Ishikawa (cell line): ENCODE results near the gene SIRT3.

Experiments used
- CEBPB ChIP-seq: IDR thresholded peaks from 2 replicates; pipeline ENCODE4 v1.6.1; 2012
- CREB1 ChIP-seq: IDR thresholded peaks from 2 replicates; pipeline ENCODE4 v1.6.1; 2012; ENCODE audit warnings: low read depth
- EGR1 ChIP-seq: IDR thresholded peaks from 2 replicates; pipeline ENCODE4 v1.6.1; 2012
- EP300 ChIP-seq: IDR thresholded peaks from 2 replicates; pipeline ENCODE4 v1.6.1; 2012; ENCODE audit warnings: borderline replicate concordance
- FOXM1 ChIP-seq: IDR thresholded peaks from 2 replicates; pipeline ENCODE4 v1.6.1; 2012; ENCODE audit warnings: low read depth, borderline replicate concordance
- NFIC ChIP-seq: IDR thresholded peaks from 2 replicates; pipeline ENCODE4 v1.6.1; 2012
- RAD21 ChIP-seq: IDR thresholded peaks from 2 replicates; pipeline ENCODE4 v1.6.1; 2012; ENCODE audit warnings: low read depth
- TAF1 ChIP-seq: IDR thresholded peaks from 2 replicates; pipeline ENCODE4 v1.6.1; 2012; ENCODE audit warnings: low read depth, mild to moderate bottlenecking
- TCF12 ChIP-seq: IDR thresholded peaks from 2 replicates; pipeline ENCODE4 v1.6.1; 2012; ENCODE audit warnings: low read depth
- TEAD4 ChIP-seq: IDR thresholded peaks from 2 replicates; pipeline ENCODE4 v1.6.1; 2012
- YY1 ChIP-seq: IDR thresholded peaks from 2 replicates; pipeline ENCODE4 v1.6.1; 2012; ENCODE audit warnings: low read depth
- ZBTB7A ChIP-seq: IDR thresholded peaks from 2 replicates; pipeline ENCODE4 v1.6.1; 2012; ENCODE audit warnings: low read depth
- TF ChIP-seq, protein P1 (sequence below): IDR thresholded peaks from 2 replicates; pipeline ENCODE4 v1.6.1; 2012
- TF ChIP-seq, protein P2 (sequence below): IDR thresholded peaks from 2 replicates; pipeline ENCODE4 v1.6.1; 2012
- TF ChIP-seq, protein P3 (sequence below): IDR thresholded peaks from 2 replicates; pipeline ENCODE4 v1.6.1; 2012; ENCODE audit warnings: low read depth, mild to moderate bottlenecking

The SIRT3 gene

DNA sequence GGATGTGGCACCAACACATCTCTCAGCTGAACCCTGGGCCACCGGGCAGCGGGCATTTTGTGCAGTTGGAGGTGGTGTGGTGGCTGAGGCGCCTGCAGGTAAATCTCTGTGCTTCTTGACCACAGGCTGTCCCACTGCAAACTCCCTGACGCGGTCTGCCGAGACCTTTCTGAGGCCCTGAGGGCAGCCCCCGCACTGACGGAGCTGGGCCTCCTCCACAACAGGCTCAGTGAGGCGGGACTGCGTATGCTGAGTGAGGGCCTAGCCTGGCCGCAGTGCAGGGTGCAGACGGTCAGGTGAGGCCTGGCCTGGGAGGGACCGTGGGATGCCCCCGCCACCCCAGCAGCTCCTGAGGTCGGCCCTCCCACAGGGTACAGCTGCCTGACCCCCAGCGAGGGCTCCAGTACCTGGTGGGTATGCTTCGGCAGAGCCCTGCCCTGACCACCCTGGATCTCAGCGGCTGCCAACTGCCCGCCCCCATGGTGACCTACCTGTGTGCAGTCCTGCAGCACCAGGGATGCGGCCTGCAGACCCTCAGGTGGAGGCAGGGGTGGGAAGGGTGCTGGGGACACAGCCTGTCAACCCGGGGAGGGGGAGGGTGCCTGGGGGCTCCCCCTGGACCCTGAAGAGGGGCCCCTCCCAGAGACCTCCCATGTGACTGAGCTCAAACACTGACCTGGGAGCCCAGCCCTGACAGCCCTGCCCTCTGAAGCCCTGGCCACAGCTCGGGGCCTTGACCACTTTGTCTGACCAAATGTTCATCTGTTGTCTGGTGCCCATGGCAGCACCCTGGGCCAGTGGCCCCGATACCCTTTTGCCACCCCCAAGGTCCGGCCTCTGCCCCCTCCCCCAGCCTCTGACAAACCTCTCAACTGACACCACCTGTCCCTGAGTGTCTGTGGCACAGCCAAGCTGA, 48.2 kb upstream of the SIRT3 start:
- no peak for TF ChIP-seq YY1
- TF ChIP-seq CEBPB, result no peak
- no peak for TF ChIP-seq TAF1
- TF ChIP-seq, protein P1, sequence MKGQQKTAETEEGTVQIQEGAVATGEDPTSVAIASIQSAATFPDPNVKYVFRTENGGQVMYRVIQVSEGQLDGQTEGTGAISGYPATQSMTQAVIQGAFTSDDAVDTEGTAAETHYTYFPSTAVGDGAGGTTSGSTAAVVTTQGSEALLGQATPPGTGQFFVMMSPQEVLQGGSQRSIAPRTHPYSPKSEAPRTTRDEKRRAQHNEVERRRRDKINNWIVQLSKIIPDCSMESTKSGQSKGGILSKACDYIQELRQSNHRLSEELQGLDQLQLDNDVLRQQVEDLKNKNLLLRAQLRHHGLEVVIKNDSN, result no peak
- TF ChIP-seq TCF12, result no peak
- TF ChIP-seq EP300, result no peak
- TF ChIP-seq RAD21, result no peak
- no peak for TF ChIP-seq FOXM1
- no peak for TF ChIP-seq TEAD4
- no peak for TF ChIP-seq ZBTB7A
- TF ChIP-seq, protein P2, sequence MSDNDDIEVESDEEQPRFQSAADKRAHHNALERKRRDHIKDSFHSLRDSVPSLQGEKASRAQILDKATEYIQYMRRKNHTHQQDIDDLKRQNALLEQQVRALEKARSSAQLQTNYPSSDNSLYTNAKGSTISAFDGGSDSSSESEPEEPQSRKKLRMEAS, result no peak
- no peak for TF ChIP-seq EGR1
- no peak for TF ChIP-seq NFIC
- TF ChIP-seq CREB1, result no peak
- TF ChIP-seq, protein P3, sequence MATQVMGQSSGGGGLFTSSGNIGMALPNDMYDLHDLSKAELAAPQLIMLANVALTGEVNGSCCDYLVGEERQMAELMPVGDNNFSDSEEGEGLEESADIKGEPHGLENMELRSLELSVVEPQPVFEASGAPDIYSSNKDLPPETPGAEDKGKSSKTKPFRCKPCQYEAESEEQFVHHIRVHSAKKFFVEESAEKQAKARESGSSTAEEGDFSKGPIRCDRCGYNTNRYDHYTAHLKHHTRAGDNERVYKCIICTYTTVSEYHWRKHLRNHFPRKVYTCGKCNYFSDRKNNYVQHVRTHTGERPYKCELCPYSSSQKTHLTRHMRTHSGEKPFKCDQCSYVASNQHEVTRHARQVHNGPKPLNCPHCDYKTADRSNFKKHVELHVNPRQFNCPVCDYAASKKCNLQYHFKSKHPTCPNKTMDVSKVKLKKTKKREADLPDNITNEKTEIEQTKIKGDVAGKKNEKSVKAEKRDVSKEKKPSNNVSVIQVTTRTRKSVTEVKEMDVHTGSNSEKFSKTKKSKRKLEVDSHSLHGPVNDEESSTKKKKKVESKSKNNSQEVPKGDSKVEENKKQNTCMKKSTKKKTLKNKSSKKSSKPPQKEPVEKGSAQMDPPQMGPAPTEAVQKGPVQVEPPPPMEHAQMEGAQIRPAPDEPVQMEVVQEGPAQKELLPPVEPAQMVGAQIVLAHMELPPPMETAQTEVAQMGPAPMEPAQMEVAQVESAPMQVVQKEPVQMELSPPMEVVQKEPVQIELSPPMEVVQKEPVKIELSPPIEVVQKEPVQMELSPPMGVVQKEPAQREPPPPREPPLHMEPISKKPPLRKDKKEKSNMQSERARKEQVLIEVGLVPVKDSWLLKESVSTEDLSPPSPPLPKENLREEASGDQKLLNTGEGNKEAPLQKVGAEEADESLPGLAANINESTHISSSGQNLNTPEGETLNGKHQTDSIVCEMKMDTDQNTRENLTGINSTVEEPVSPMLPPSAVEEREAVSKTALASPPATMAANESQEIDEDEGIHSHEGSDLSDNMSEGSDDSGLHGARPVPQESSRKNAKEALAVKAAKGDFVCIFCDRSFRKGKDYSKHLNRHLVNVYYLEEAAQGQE, result no peak

DNA sequence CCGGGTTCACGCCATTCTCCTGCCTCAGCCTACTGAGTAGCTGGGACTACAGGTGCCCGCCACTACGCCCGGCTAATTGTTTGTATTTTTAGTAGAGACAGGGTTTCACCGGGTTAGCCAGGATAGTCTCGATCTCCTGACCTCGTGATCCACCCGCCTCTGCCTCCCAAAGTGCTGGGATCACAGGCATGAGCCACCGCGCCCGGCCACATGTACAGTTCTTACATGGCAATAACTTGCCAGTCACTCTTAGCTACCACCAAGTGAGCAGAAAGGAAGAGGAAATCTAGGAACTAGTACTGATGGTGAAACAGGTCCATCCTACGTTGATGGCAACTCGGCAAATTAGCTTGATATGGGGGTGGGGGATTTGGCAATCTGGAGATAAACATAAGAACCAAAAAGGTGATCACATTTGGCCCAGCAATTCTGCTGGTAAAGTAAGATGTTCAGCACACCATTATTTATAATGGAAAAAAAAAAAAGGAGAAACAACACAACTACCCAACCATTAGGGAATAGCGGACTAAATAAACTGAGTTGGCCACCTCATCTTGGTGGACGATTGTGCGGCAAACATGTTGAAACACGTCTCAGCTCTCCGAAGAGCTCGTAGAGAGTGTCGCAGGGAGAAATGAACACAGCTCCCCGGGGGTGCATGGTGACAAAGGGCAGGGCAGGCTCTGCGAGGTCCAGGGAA, 47.4 kb upstream of the SIRT3 start:
- TF ChIP-seq, protein P1, result no peak
- no peak for TF ChIP-seq TEAD4
- no peak for TF ChIP-seq CEBPB
- TF ChIP-seq ZBTB7A, result no peak
- TF ChIP-seq FOXM1, result no peak
- no peak for TF ChIP-seq EP300
- TF ChIP-seq NFIC, result no peak
- no peak for TF ChIP-seq EGR1
- TF ChIP-seq TAF1, result no peak
- no peak for TF ChIP-seq RAD21
- no peak for TF ChIP-seq YY1
- TF ChIP-seq, protein P3, result no peak
- TF ChIP-seq, protein P2, result no peak
- TF ChIP-seq CREB1, result no peak
- no peak for TF ChIP-seq TCF12

DNA sequence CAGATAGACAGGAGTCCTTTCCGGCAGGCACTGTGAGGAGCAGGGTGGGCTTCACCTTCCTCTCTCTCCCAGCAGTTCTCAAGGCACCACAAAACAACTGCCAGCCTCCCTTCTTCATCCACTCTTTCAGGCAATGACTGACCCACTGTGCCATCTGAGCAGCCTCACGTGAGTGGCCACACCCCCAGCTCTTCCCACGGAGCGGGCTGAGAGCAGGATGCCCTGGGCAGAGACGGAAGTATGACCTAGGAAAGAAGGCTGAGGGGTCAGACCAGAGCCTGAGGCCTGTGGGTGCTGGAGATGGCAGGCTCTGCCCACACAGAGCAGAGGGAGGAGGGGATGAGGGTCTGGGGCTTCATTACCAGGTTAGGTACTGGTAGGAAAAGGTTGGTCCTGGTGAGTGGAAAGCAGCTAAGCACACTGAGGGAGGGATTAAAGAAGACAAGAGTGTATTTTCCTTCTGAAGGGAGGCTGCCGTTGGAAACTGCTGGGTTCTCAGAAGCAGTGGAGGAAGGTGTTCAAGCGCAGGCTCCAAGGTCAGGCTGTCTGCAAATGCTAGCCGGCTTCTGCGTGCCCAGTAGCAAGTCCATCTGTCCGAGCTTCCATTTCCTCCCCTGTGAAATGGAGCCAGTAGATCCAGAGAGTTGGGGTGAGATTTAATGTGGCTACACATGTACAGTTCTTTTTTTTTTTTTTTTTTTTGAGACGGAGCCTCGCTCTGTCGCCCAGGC, 46.7 kb upstream of the SIRT3 start:
- TF ChIP-seq NFIC (no peak), TCF12 (no peak), YY1 (no peak), RAD21 (no peak), ZBTB7A (no peak), EP300 (no peak), TEAD4 (no peak), CREB1 (no peak), CEBPB (no peak), FOXM1 (no peak), TAF1 (no peak)
- TF ChIP-seq, protein P3, result no peak
- TF ChIP-seq, protein P1, result no peak
- TF ChIP-seq, protein P2, result no peak
